IMR-90 (cell line): Measurements from ENCODE around the gene LRRC41.

Experiments used
- BHLHE40 ChIP-seq: fragments of 150-350 bp; IDR thresholded peaks from 2 replicates; pipeline ENCODE4 v1.6.1; 2016; ENCODE audit warnings: mild to moderate bottlenecking, low read depth, low read length
- CEBPB ChIP-seq: IDR thresholded peaks from 2 replicates; pipeline ENCODE4 v1.6.1; 2012; ENCODE audit warnings: low read depth, low read length, improper control_type of control experiment
- FOS ChIP-seq: fragments of 150-350 bp; IDR thresholded peaks from 2 replicates; pipeline ENCODE4 v1.6.1; 2016; ENCODE audit warnings: low read depth, low read length
- MAFK ChIP-seq: IDR thresholded peaks from 2 replicates; pipeline ENCODE4 v1.6.1; 2012; ENCODE audit warnings: low read depth, low read length, improper control_type of control experiment
- MAZ ChIP-seq: IDR thresholded peaks from 2 replicates; pipeline ENCODE4 v1.6.1; 2012; ENCODE audit warnings: low read depth, mild to moderate bottlenecking, low read length, improper control_type of control experiment, moderate library complexity, borderline replicate concordance
- POLR2A ChIP-seq: IDR thresholded peaks from 2 replicates; pipeline ENCODE4 v1.6.1; 2012; ENCODE audit warnings: mild to moderate bottlenecking, low read depth, low read length
- RAD21 ChIP-seq: IDR thresholded peaks from 2 replicates; pipeline ENCODE4 v1.6.1; 2012; ENCODE audit warnings: low read length, improper control_type of control experiment
- RCOR1 ChIP-seq: IDR thresholded peaks from 2 replicates; pipeline ENCODE4 v1.6.1; 2012; ENCODE audit warnings: mild to moderate bottlenecking, low read length, improper control_type of control experiment; ENCODE audit not compliant: insufficient replicate concordance
- RFX5 ChIP-seq: IDR thresholded peaks from 2 replicates; pipeline ENCODE4 v1.8.0; 2012; ENCODE audit warnings: low read depth, mild to moderate bottlenecking, low read length, moderate library complexity
- TF ChIP-seq, protein P1 (sequence below): conservative IDR thresholded peaks from 2 replicates; pipeline ENCODE4 v1.5.1; 2012; ENCODE audit warnings: mild to moderate bottlenecking, low read depth, low read length, improper control_type of control experiment

DNA sequence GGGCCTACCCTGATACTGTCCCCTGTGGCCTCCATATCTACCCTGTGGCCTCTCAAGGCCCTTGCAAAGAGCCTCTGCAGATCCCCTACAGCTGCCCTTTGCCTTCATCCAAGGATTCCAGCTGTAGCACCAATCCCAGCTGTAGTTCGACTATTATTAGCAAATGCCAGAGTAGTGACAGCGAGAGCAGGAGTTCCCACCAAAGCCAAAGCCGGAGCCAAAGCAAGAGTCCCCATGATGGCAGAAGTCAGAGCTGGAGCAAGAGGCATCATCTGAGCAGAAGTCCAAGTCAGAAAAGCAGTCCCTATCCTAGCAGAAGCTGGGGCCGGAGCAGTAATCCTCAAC lies 39.9 kb upstream of the LRRC41 start:
- TF ChIP-seq POLR2A: no peak
- TF ChIP-seq, protein P1, sequence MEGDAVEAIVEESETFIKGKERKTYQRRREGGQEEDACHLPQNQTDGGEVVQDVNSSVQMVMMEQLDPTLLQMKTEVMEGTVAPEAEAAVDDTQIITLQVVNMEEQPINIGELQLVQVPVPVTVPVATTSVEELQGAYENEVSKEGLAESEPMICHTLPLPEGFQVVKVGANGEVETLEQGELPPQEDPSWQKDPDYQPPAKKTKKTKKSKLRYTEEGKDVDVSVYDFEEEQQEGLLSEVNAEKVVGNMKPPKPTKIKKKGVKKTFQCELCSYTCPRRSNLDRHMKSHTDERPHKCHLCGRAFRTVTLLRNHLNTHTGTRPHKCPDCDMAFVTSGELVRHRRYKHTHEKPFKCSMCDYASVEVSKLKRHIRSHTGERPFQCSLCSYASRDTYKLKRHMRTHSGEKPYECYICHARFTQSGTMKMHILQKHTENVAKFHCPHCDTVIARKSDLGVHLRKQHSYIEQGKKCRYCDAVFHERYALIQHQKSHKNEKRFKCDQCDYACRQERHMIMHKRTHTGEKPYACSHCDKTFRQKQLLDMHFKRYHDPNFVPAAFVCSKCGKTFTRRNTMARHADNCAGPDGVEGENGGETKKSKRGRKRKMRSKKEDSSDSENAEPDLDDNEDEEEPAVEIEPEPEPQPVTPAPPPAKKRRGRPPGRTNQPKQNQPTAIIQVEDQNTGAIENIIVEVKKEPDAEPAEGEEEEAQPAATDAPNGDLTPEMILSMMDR: no peak
- TF ChIP-seq RCOR1: no peak
- no peak for TF ChIP-seq BHLHE40
- no peak for TF ChIP-seq FOS
- TF ChIP-seq RAD21: no peak
- TF ChIP-seq RFX5: no peak
- no peak for TF ChIP-seq MAZ
- TF ChIP-seq CEBPB: no peak
- no peak for TF ChIP-seq MAFK
